A549 treated with Mapracorat at 1 μM for 4 hours (cell line): ENCODE results near the gene ENO1. TPM values are rescaled to one million over a fixed set of nuclear protein-coding genes. Genes with fewer than 3 reads are reported as not detected.

ENCODE experiments used
- total RNA-seq: library from RNA; stranded (reverse); fragments of 200-300 nt; extraction: Qiagen RNA extraction; gene quantifications from 5 replicates; pipeline ENCODE4 v1.2.3, GENCODE V29; 2022

Gene ENO1
- total RNA-seq, result 2,745 to 2,980 TPM (median 2,846 TPM) in 5 replicates

DNA sequence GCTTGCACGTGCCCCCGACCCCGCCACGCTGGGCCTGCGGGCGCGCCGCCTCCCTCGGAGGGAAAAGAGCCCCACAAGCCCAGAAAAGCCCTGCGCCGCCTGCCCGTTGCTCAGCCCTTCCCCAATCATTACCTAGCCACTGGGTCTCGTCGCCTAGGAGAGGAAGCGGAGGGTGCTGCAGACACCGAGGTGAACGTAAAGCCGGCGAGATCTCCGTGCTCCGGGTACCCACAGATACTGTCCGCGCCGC, at the start of gene ENO1:
ENO1 (minus strand) TSS at position 239 of the 250 bp plus-strand sequence. CDS start 3,778 bp downstream, outside the sequence.

DNA sequence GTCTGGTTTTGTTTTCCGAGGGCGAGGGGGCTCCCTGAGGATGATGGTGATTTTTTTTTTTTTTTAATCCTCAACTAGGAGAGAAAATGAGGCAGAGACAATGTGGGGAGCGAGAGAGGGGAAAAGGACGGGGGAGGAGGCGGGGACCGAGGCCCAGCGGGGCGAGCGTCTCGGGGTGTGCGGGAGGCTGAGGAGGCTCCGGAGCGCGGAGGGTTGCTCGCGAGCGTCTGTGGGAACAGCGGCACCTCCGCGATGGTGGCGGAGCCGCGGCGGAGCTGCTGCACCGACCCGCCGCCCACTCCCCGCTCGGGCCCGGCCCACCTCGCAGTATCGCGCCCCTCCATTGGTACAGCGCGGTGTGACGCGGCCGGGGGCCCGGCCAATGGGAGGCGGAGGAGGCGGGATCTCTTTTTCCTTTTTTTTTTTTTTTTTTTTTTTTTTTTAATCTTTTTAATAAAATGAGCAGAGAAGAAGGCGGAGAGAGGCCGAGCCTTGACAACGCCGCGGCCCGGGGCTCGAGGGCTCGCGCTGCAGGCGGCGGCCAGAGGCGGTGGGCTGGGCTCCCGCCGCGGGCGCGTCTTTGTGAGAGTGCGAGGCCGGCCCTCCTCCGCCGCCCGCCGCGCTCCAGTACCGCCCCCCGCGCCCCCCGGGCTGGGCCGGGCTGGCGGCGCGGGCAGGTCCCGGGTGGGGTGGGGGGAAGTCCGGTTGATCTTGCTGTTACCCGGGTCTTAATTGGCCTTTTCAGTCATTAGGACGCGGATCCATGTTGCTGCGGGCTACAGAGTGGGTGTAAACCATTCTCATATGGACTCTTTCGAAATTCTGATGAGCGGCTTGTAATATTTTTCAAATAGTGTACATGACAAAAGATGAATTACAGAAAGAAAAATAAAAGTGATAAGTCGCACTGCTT, 60.8 kb downstream of the ENO1 start, which contains the start of gene RERE:
RERE (minus strand) TSS at position 229 of the 913 bp plus-strand sequence.

Other genes with a start within 250 kb of the ENO1 start
- gene RERE, start 61.0 kb downstream of the ENO1 start, total RNA-seq, result 22.1 to 24.8 TPM (median 23.2 TPM) in 5 replicates
- gene CA6, start 67.2 kb upstream of the ENO1 start, total RNA-seq, result not detected in 5 replicates
- gene SLC2A7, start 147.7 kb upstream of the ENO1 start, total RNA-seq, result not detected in 5 replicates
- 0.27 to 0.83 TPM (median 0.39 TPM) in 5 replicates for gene SLC2A5, start 190.9 kb upstream of the ENO1 start, total RNA-seq